Panc1 (cell line): ENCODE results near the gene ZKSCAN8.

Experiments used
- POLR2AphosphoS5 ChIP-seq: IDR thresholded peaks from 2 replicates; pipeline ENCODE4 v1.6.1; 2012; ENCODE audit warnings: mild to moderate bottlenecking, low read depth, low read length, moderate library complexity
- TF ChIP-seq, protein P1 (sequence below): fragments of 450-650 bp; IDR thresholded peaks from 2 replicates; pipeline ENCODE4 v1.5.1; 2017; ENCODE audit warnings: mild to moderate bottlenecking
- TF ChIP-seq, protein P2 (sequence below), 2 experiments: IDR thresholded peaks; 2 replicates each; pipeline ENCODE4 v1.6.1; 2011 to 2012; ENCODE audit warnings: low read depth in 2 of 2, control low read depth in 1 of 2, low read length in 1 of 2, mild to moderate bottlenecking in 1 of 2, moderate library complexity in 1 of 2; ENCODE audit not compliant: insufficient read depth in 1 of 2

DNA sequence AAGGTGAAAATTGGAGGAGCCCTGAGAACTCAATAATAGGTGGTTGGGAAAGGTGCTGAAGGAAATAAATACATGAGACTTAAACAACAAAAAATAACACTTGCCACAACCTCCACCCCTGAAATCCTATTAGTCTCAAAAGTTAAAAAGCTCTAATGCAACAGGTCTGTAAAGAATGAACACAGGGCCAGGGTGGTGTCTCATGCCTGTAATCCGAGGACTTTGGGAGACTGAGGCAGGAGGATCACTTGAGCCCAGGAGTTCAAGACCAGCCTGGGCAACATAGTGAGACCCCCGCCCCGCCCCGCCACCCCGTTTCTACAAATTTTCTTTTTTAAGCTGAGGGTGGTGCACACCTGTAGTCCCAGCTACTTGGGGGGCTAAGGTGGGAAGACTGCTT lies 1.1 kb upstream of the ZKSCAN8 start:
- TF ChIP-seq POLR2AphosphoS5: no peak
- TF ChIP-seq, protein P1, sequence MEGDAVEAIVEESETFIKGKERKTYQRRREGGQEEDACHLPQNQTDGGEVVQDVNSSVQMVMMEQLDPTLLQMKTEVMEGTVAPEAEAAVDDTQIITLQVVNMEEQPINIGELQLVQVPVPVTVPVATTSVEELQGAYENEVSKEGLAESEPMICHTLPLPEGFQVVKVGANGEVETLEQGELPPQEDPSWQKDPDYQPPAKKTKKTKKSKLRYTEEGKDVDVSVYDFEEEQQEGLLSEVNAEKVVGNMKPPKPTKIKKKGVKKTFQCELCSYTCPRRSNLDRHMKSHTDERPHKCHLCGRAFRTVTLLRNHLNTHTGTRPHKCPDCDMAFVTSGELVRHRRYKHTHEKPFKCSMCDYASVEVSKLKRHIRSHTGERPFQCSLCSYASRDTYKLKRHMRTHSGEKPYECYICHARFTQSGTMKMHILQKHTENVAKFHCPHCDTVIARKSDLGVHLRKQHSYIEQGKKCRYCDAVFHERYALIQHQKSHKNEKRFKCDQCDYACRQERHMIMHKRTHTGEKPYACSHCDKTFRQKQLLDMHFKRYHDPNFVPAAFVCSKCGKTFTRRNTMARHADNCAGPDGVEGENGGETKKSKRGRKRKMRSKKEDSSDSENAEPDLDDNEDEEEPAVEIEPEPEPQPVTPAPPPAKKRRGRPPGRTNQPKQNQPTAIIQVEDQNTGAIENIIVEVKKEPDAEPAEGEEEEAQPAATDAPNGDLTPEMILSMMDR: no peak
- TF ChIP-seq, protein P2, sequence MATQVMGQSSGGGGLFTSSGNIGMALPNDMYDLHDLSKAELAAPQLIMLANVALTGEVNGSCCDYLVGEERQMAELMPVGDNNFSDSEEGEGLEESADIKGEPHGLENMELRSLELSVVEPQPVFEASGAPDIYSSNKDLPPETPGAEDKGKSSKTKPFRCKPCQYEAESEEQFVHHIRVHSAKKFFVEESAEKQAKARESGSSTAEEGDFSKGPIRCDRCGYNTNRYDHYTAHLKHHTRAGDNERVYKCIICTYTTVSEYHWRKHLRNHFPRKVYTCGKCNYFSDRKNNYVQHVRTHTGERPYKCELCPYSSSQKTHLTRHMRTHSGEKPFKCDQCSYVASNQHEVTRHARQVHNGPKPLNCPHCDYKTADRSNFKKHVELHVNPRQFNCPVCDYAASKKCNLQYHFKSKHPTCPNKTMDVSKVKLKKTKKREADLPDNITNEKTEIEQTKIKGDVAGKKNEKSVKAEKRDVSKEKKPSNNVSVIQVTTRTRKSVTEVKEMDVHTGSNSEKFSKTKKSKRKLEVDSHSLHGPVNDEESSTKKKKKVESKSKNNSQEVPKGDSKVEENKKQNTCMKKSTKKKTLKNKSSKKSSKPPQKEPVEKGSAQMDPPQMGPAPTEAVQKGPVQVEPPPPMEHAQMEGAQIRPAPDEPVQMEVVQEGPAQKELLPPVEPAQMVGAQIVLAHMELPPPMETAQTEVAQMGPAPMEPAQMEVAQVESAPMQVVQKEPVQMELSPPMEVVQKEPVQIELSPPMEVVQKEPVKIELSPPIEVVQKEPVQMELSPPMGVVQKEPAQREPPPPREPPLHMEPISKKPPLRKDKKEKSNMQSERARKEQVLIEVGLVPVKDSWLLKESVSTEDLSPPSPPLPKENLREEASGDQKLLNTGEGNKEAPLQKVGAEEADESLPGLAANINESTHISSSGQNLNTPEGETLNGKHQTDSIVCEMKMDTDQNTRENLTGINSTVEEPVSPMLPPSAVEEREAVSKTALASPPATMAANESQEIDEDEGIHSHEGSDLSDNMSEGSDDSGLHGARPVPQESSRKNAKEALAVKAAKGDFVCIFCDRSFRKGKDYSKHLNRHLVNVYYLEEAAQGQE (IDR thresholded peaks at IDR 0.05; ENCODE audit: insufficient read depth in 1 of 2, low read depth in 2 of 2, low read length in 1 of 2): no peak
